UCSD-AML1 (cell line): ENCODE results near the gene IQSEC1.

Experiments used
- DNase-seq: peaks from one replicate; lab custom pipeline; 2025; ENCODE audit not compliant: unreplicated experiment; lab: John Stamatoyannopoulos, UW

IQSEC1 gene

GRCh38 chr3:12910356-12911099 is 162.7 kb downstream of the IQSEC1 start:
- no peak for DNase-seq

GRCh38 chr3:12909710-12910109 is 163.5 kb downstream of the IQSEC1 start:
- DNase-seq, result no peak

- no peak for DNase-seq
Observed at GRCh38 chr3:12908859-12909258, 164.4 kb downstream of the IQSEC1 start.

- DNase-seq, result no peak
Observed at GRCh38 chr3:12908136-12908730, 165.0 kb downstream of the IQSEC1 start.

- no peak for DNase-seq
Observed at GRCh38 chr3:12907729-12908128, 165.5 kb downstream of the IQSEC1 start.

GRCh38 chr3:12907296-12907695 is 165.9 kb downstream of the IQSEC1 start:
- no peak for DNase-seq

- DNase-seq, result no peak
Observed at GRCh38 chr3:12906916-12907290, 166.3 kb downstream of the IQSEC1 start.

GRCh38 chr3:12906141-12906915 is 166.9 kb downstream of the IQSEC1 start:
- no peak for DNase-seq

- DNase-seq, result no peak
Observed at GRCh38 chr3:12905316-12906071, 167.7 kb downstream of the IQSEC1 start.

- no peak for DNase-seq
Observed at GRCh38 chr3:12904951-12905315, 168.3 kb downstream of the IQSEC1 start.

GRCh38 chr3:12903881-12904280 is 169.3 kb downstream of the IQSEC1 start:
- DNase-seq, result no peak

GRCh38 chr3:12903000-12903800 is 170.0 kb downstream of the IQSEC1 start:
- DNase-seq, result peak; percentile 64

GRCh38 chr3:12902181-12902999 is 170.8 kb downstream of the IQSEC1 start:
- peak; percentile 30 for DNase-seq

- peak; percentile 24 for DNase-seq
Observed at GRCh38 chr3:12901623-12902045, 171.6 kb downstream of the IQSEC1 start.

GRCh38 chr3:12900885-12901411 is 172.3 kb downstream of the IQSEC1 start:
- no peak for DNase-seq

GRCh38 chr3:12898965-12899755 is 174.1 kb downstream of the IQSEC1 start:
- no peak for DNase-seq

- DNase-seq, result no peak
Observed at GRCh38 chr3:12898290-12898964, 174.8 kb downstream of the IQSEC1 start.
